ENCODE data around the gene SPN. TPM values are rescaled to one million over a fixed set of nuclear protein-coding genes. Genes with fewer than 3 reads are reported as not detected.
A peak's percentile ranks its signal among the peaks of the same experiment; 100 is the strongest.

SPN gene
- total and polyA plus RNA-seq, 9 of the 15 experiments (the other 6 are each of a cell fraction or from before 2014, with no cell fraction given), result 24.3 to 225 (median 79.4) TPM

GRCh38 chr16:29663016-29663806, at the start of gene SPN (continued):
- TF ChIP-seq SMARCA4 (IDR thresholded peaks at IDR 0.05), result peak; percentile 72
- no peak for TF ChIP-seq ZC3H8 (IDR thresholded peaks at IDR 0.05)
- peak; percentile 84; the same call in 1 of the 2 replicates for TF ChIP-seq HDAC2 (IDR thresholded peaks at IDR 0.05)
- TF ChIP-seq MBD2 (IDR thresholded peaks at IDR 0.05; ENCODE audit: borderline replicate concordance, low read depth), result peak; percentile 51; the same call in 1 of the 2 replicates
- peak; percentile 40; the same call in 1 of the 2 replicates for TF ChIP-seq MTA3 (IDR thresholded peaks at IDR 0.05; ENCODE audit: borderline replicate concordance)
- peak; percentile 86; the same call in 1 of the 2 replicates for TF ChIP-seq ZBTB9 (CRISPR knock-in tag; IDR thresholded peaks at IDR 0.05)
- TF ChIP-seq ZBTB2 (IDR thresholded peaks at IDR 0.05), result 0 out of 2 replicates have a peak, but pooled peaks have one; percentile 48
- peak; percentile 36; the same call in 1 of the 2 replicates for TF ChIP-seq ZEB2 (IDR thresholded peaks at IDR 0.05)
- TF ChIP-seq HMBOX1 (IDR thresholded peaks at IDR 0.05), result peak; percentile 27; the same call in 1 of the 2 replicates
- peak; percentile 62; the same call in 1 of the 2 replicates for TF ChIP-seq CC2D1A (IDR thresholded peaks at IDR 0.05)
- peak; percentile 98 for TF ChIP-seq VEZF1 (CRISPR knock-in tag; IDR thresholded peaks at IDR 0.05)
- TF ChIP-seq TBP (optimal IDR thresholded peaks at IDR 0.05; ENCODE audit: low read depth, low read length), result peak; percentile 89
- TF ChIP-seq ZNF830 (CRISPR knock-in tag; IDR thresholded peaks at IDR 0.05), result peak; percentile 90
- TF ChIP-seq CUX1 (CRISPR knock-in tag; IDR thresholded peaks at IDR 0.05), result peak; percentile 92
- TF ChIP-seq SP2 (IDR thresholded peaks at IDR 0.05; ENCODE audit: extremely low read depth, low read depth, low read length, poor library complexity, severe bottlenecking), result no peak
- peak; percentile 73 for TF ChIP-seq RBBP5 (IDR thresholded peaks at IDR 0.05; ENCODE audit: borderline replicate concordance, insufficient read depth, low read length, poor library complexity, severe bottlenecking)
- TF ChIP-seq ZNF584 (CRISPR knock-in tag; IDR thresholded peaks at IDR 0.05; ENCODE audit: low read depth), result peak; percentile 61; the same call in 1 of the 2 replicates
